ENCODE data around the gene MYO5B. TPM values are rescaled to one million over a fixed set of nuclear protein-coding genes. Genes with fewer than 3 reads are reported as not detected.

The MYO5B gene
- total and polyA plus RNA-seq, 2 experiments from 2014 or later: 20.3 to 41.9 TPM

- no peak for DNase-seq (ENCODE audit: low spot score)
- Histone ChIP-seq H3K79me2 (no peaks in the 10 kb centered on the region), H3K27me3 (no peaks in the 10 kb centered on the region), H2AFZ (no peak overlapping the region), H3K4me1 (ENCODE audit: insufficient read depth) (peaks cover 13% of the 10 kb centered on the region), H4K20me1 (ENCODE audit: insufficient read depth, poor library complexity, severe bottlenecking) (no peaks in the 10 kb centered on the region), H3K4me2 (no peak overlapping the region), H3K9me2 (replicated peaks; ENCODE audit: insufficient read depth) (no peaks in the 10 kb centered on the region), H3K36me3 (replicated peaks; ENCODE audit: insufficient read depth, low read depth) (no peaks in the 10 kb centered on the region), H3K27ac (peak overlapping the region; percentile 82), H3K9me3 (ENCODE audit: low read depth) (no peaks in the 10 kb centered on the region), H3K4me3 (no peak overlapping the region)
- TF ChIP-seq EZH2 (IDR thresholded peaks at IDR 0.05; ENCODE audit: borderline replicate concordance): no peak
- no peak for TF ChIP-seq EZH2phosphoT487 (IDR thresholded peaks at IDR 0.05; ENCODE audit: low read depth, severe bottlenecking, unreplicated experiment)
- TF ChIP-seq CTCF (IDR thresholded peaks at IDR 0.05; ENCODE audit: poor library complexity): no peak
- 90% methylated on average over 8 of the region's 8 CpGs for WGBS (ENCODE audit: low lambda C conversion rate, missing lambda C conversion rate)
Measured at GRCh38 chr18:49850636-49851035, 344.3 kb downstream of the MYO5B start.

- WGBS (ENCODE audit: low lambda C conversion rate, missing lambda C conversion rate): 41% methylated on average over 14 of the region's 14 CpGs
- peak; percentile 93 for DNase-seq (ENCODE audit: low spot score)
- H3K27ac ChIP-seq: peak overlapping the region; percentile 98
- no peaks in the 10 kb centered on the region for H4K20me1 ChIP-seq (ENCODE audit: insufficient read depth, poor library complexity, severe bottlenecking)
- peak overlapping the region; percentile 61 for H3K4me2 ChIP-seq
- H3K36me3 ChIP-seq (replicated peaks; ENCODE audit: insufficient read depth, low read depth): no peaks in the 10 kb centered on the region
- no peak overlapping the region for H2AFZ ChIP-seq
- H3K4me3 ChIP-seq: no peak overlapping the region
- H3K4me1 ChIP-seq (ENCODE audit: insufficient read depth): peaks cover 13% of the 10 kb centered on the region
- H3K9me3 ChIP-seq (ENCODE audit: low read depth): no peaks in the 10 kb centered on the region
- TF ChIP-seq CTCF (IDR thresholded peaks at IDR 0.05; ENCODE audit: poor library complexity) (no peak), EZH2phosphoT487 (IDR thresholded peaks at IDR 0.05; ENCODE audit: low read depth, severe bottlenecking, unreplicated experiment) (no peak)
- no peaks in the 10 kb centered on the region for H3K9me2 ChIP-seq (replicated peaks; ENCODE audit: insufficient read depth)
- H3K79me2 ChIP-seq: no peaks in the 10 kb centered on the region
- H3K27me3 ChIP-seq: no peaks in the 10 kb centered on the region
Measured at GRCh38 chr18:49849331-49850217, 345.4 kb downstream of the MYO5B start.

- Histone ChIP-seq H3K4me3 (no peak overlapping the region), H3K27ac (no peak overlapping the region)
Measured at GRCh38 chr18:49848115-49848514, 346.8 kb downstream of the MYO5B start.

More at GRCh38 chr18:49848115-49848514, 346.8 kb downstream of the MYO5B start:
- Histone ChIP-seq H3K79me2 (no peaks in the 10 kb centered on the region), H2AFZ (no peak overlapping the region), H4K20me1 (ENCODE audit: insufficient read depth, poor library complexity, severe bottlenecking) (no peaks in the 10 kb centered on the region), H3K4me1 (ENCODE audit: insufficient read depth) (peaks cover 13% of the 10 kb centered on the region), H3K9me2 (replicated peaks; ENCODE audit: insufficient read depth) (no peaks in the 10 kb centered on the region), H3K36me3 (replicated peaks; ENCODE audit: insufficient read depth, low read depth) (no peaks in the 10 kb centered on the region), H3K27me3 (no peaks in the 10 kb centered on the region), H3K4me2 (no peak overlapping the region), H3K9me3 (ENCODE audit: low read depth) (no peaks in the 10 kb centered on the region)
- no peak for DNase-seq (ENCODE audit: low spot score)
- TF ChIP-seq CTCF (IDR thresholded peaks at IDR 0.05; ENCODE audit: poor library complexity): no peak
- no peak for TF ChIP-seq EZH2 (IDR thresholded peaks at IDR 0.05; ENCODE audit: borderline replicate concordance)
- no peak for TF ChIP-seq EZH2phosphoT487 (IDR thresholded peaks at IDR 0.05; ENCODE audit: low read depth, severe bottlenecking, unreplicated experiment)
- WGBS (ENCODE audit: low lambda C conversion rate, missing lambda C conversion rate): 89% methylated on average over 3 of the region's 4 CpGs

Measured in hepatocyte (in vitro differentiated cells).